Thyroid gland (tissue), 4 donors: ENCODE measurements around the gene UBE2O. TPM values are rescaled to one million over a fixed set of nuclear protein-coding genes. Genes with fewer than 3 reads are reported as not detected.
A peak's percentile ranks its signal among the peaks of the same experiment; 100 is the strongest.

ENCODE experiments used
- DNase-seq, 2 donors: peaks; one replicate each; pipeline ENCODE4 v3.0.0-alpha.2; 2019
- H3K27ac ChIP-seq, 3 donors: fragments of 200-600 bp; sonication (generic); 1 replicate in 2 of 3; 2 replicates in 1 of 3; pipeline ENCODE4 v1.5.1; 2016 to 2019; ENCODE audit warnings: mild to moderate bottlenecking in 1 of 3, moderate library complexity in 1 of 3
- H3K27me3 ChIP-seq: fragments of 200-600 bp; sonication (generic); one replicate; pipeline ENCODE4 v1.5.1; 2019
- H3K36me3 ChIP-seq, 2 donors: fragments of 200-600 bp; sonication (generic); one replicate each; pipeline ENCODE4 v1.5.1; 2016 to 2019
- H3K4me1 ChIP-seq, 2 donors: fragments of 200-600 bp; sonication (generic); one replicate each; pipeline ENCODE4 v1.5.1; 2017 to 2019
- H3K4me3 ChIP-seq, 3 donors: fragments of 200-600 bp; sonication (generic); replicated peaks in 1 of 3; 1 replicate in 2 of 3; 2 replicates in 1 of 3; pipeline ENCODE4 v1.5.1; 2016; ENCODE audit warnings: mild to moderate bottlenecking in 1 of 3
- H3K9me3 ChIP-seq: fragments of 200-600 bp; sonication (generic); one replicate; pipeline ENCODE4 v1.5.1; 2017
- POLR2A ChIP-seq, 2 donors: fragments of 450-650 bp; IDR thresholded peaks; one replicate each; pipeline ENCODE4 v1.6.1; 2017; ENCODE audit warnings: antibody characterized with exemption in 2 of 2, mild to moderate bottlenecking in 2 of 2, moderate library complexity in 1 of 2
- WGBS, 2 donors: methylation state at CpG; one replicate each; pipeline ENCODE4 v1.1.5; 2017; 5-methylcytosine and 5-hydroxymethylcytosine counted together
- intact Hi-C: fragments of 100-400 bp; cut with DNase I; formaldehyde crosslinking; loops from one replicate; pipeline ENCODE4 v1.15.1; 2023
- total RNA-seq, 4 donors: library from RNA; depleted of rRNA; stranded (reverse); fragments of >200 nt; gene quantifications; one replicate each; pipeline ENCODE4 v1.2.3, GENCODE V29; 2016
- TF ChIP-seq, protein P1 (sequence below), 6 experiments: fragments of 200-600 bp in 3 of 6; fragments of 450-650 bp in 3 of 6; sonication (generic) in 3 of 6; IDR thresholded peaks; one replicate each; pipeline ENCODE4 v1.5.1; 2016 to 2019; ENCODE audit warnings: antibody characterized with exemption in 6 of 6, mild to moderate bottlenecking in 2 of 6, inconsistent platforms in 1 of 6, moderate library complexity in 1 of 6

The UBE2O gene
- total RNA-seq, 4 donors from 2014 or later = 26.3 to 47.9 (median 37.3) TPM

DNA sequence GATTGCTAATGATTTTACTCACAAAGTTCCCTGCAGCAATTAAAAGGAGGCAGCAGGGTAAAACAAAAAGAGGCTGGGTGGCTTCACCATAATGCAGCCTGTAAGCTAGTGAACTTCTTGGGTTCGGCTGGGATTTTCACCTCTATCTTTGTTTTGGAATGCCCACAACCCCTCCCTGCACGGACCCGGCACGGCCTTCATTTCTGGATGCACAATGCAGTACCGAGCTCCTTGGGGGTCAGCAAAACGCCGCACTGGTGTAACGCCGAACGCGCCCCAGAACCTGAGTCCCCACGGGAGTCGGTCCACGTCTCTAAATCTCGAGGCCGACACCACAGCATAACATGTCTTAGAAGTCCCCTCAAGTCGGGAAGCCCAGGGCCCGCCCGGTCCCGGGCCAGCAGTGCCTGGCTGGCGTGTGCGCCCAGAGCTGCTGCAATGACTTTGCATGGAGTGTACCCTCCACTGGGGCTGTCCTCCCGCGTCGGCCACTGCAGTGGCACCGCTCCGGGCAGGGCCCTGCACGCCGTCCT, 759 bp downstream of the UBE2O start:
- peak overlapping the region in 2 of 3 donors; percentile 57 to 77 for H3K27ac ChIP-seq
- no peaks in the 10 kb centered on the region for H3K27me3 ChIP-seq
- H3K4me3 ChIP-seq = peak overlapping the region; percentile 65 to 99 (median 82)
- peak in 1 of 2 donors; percentile 26 for DNase-seq
- H3K4me1 ChIP-seq = peaks cover 27 to 30% of the 10 kb centered on the region in 2 donors
- no peaks in the 10 kb centered on the region for H3K9me3 ChIP-seq
- TF ChIP-seq, protein P1, sequence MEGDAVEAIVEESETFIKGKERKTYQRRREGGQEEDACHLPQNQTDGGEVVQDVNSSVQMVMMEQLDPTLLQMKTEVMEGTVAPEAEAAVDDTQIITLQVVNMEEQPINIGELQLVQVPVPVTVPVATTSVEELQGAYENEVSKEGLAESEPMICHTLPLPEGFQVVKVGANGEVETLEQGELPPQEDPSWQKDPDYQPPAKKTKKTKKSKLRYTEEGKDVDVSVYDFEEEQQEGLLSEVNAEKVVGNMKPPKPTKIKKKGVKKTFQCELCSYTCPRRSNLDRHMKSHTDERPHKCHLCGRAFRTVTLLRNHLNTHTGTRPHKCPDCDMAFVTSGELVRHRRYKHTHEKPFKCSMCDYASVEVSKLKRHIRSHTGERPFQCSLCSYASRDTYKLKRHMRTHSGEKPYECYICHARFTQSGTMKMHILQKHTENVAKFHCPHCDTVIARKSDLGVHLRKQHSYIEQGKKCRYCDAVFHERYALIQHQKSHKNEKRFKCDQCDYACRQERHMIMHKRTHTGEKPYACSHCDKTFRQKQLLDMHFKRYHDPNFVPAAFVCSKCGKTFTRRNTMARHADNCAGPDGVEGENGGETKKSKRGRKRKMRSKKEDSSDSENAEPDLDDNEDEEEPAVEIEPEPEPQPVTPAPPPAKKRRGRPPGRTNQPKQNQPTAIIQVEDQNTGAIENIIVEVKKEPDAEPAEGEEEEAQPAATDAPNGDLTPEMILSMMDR (IDR thresholded peaks at IDR 0.05) = no peak
- no peak for TF ChIP-seq POLR2A (IDR thresholded peaks at IDR 0.05)
- intact Hi-C loops = no loop called here
- no peaks in the 10 kb centered on the region for H3K36me3 ChIP-seq
- 3 to 4% methylated on average over 13 to 15 of the region's 29 CpGs for WGBS, 2 donors

DNA sequence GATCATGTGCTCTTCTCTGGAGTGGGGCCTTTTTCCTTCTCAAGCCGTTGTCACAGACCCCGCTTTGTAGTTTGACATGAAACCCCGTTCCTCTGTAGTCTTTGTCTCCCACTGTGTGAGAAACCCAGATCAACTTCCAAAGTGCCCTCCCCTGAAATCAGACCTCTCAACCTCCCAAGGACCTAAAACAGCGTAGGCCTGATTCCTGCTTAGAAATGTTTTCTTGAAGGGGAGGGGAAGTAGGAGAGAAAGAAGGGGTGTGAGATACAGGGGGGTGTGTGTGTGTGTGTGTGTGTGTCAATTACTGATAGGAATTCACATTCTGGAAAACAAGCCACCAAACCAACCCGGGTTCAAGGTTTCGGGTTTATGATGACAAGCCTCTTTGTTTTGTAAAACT, 1.4 kb downstream of the UBE2O start:
- H3K4me1 ChIP-seq = peaks cover 34 to 37% of the 10 kb centered on the region in 2 donors
- H3K27me3 ChIP-seq = no peaks in the 10 kb centered on the region
- H3K27ac ChIP-seq = no peak overlapping the region
- no peak overlapping the region for H3K4me3 ChIP-seq
- intact Hi-C loops = no loop called here
- TF ChIP-seq, protein P1 (IDR thresholded peaks at IDR 0.05) = no peak
- no peak for TF ChIP-seq POLR2A (IDR thresholded peaks at IDR 0.05)
- no peaks in the 10 kb centered on the region for H3K9me3 ChIP-seq
- no peaks in the 10 kb centered on the region for H3K36me3 ChIP-seq
- WGBS, 2 donors = 76 to 80% methylated on average over 6 of the region's 6 CpGs
- DNase-seq = no peak

DNA sequence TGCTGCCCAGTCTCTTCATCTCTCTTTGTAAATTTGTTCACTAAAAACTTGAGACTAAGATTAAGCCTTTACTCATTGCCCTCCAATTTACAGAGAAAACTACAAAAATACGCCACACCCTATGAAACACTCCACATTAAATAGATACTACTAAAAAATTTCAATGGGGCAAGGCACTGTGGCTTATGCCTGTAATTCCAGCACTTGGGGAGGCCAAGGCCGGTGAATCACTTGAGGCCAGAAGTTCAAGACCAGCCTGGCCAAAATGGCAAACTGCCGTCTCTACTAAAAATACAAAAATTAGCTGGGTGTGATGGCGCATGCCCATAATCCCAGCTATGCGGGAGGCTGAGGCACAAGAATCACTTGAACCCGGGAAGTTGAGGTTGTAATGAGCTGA, 3.8 kb downstream of the UBE2O start:
- WGBS, 2 donors = 90 to 95% methylated on average over 6 of the region's 6 CpGs
- TF ChIP-seq, protein P1 (IDR thresholded peaks at IDR 0.05) = no peak
- TF ChIP-seq POLR2A (IDR thresholded peaks at IDR 0.05) = no peak
- H3K4me3 ChIP-seq = no peak overlapping the region
- H3K36me3 ChIP-seq = no peaks in the 10 kb centered on the region
- no peaks in the 10 kb centered on the region for H3K27me3 ChIP-seq
- no peak overlapping the region for H3K27ac ChIP-seq
- no peaks in the 10 kb centered on the region for H3K9me3 ChIP-seq
- no peak for DNase-seq
- intact Hi-C loops = loop anchor here (5.0 kb wide), 1 partner anchor 37 kb away; no protein-coding TSS in a partner anchor
- peaks cover 45 to 58% of the 10 kb centered on the region in 2 donors for H3K4me1 ChIP-seq

DNA sequence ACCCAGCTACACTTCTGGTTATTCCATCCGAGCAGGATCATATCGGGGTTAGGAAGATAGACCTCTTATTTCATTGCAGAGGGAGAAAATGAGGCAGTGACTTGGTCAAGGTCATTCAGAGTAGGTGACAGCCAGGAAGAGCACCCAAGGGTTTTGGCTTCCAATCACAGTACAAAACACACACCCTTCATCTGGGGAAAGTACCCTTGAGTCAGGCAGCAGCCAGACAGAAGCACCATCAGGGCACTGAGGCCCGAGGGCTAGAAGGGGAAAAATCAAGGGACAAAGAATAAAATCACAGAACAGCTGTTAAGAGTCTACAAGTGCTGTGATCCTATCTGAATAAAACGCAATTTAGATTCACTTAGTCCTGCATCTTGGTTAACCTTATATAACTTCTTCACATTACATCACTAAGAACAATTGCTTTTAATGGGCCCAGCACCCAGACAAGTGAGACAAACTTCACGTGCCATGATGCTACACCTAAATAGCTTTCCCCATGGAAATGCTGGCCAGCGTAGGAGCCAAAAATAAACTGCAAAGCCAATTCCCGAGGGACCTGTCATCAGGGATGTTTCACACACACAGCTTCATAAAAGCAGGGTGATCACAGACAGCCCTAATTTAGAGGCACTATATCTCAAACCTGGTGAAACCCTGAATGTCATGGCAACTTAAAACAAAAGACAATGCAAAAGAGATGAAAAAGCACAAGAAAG, 4.9 kb downstream of the UBE2O start:
- H3K4me1 ChIP-seq = peaks cover 45 to 58% of the 10 kb centered on the region in 2 donors
- DNase-seq = no peak
- TF ChIP-seq, protein P1 (IDR thresholded peaks at IDR 0.05) = no peak
- no peak for TF ChIP-seq POLR2A (IDR thresholded peaks at IDR 0.05)
- no peak overlapping the region for H3K27ac ChIP-seq
- no peaks in the 10 kb centered on the region for H3K9me3 ChIP-seq
- H3K36me3 ChIP-seq = no peaks in the 10 kb centered on the region
- intact Hi-C loops = loop anchor here (5.0 kb wide), 1 partner anchor 36 kb away; no protein-coding TSS in a partner anchor
- H3K27me3 ChIP-seq = no peaks in the 10 kb centered on the region
- WGBS, 2 donors = 76 to 79% methylated on average over 7 of the region's 7 CpGs
- no peak overlapping the region for H3K4me3 ChIP-seq
